ENCODE results near the gene CELF2. TPM values are rescaled to one million over a fixed set of nuclear protein-coding genes. Genes with fewer than 3 reads are reported as not detected.
"Not testable (repeated sequence)": the region's sequence is repeated elsewhere in the genome, so short reads cannot be mapped to it uniquely, and the experiment has no call there.

CELF2 gene
- total RNA-seq, 2 donors from 2014 or later = 70.6 to 80.6 TPM

DNA sequence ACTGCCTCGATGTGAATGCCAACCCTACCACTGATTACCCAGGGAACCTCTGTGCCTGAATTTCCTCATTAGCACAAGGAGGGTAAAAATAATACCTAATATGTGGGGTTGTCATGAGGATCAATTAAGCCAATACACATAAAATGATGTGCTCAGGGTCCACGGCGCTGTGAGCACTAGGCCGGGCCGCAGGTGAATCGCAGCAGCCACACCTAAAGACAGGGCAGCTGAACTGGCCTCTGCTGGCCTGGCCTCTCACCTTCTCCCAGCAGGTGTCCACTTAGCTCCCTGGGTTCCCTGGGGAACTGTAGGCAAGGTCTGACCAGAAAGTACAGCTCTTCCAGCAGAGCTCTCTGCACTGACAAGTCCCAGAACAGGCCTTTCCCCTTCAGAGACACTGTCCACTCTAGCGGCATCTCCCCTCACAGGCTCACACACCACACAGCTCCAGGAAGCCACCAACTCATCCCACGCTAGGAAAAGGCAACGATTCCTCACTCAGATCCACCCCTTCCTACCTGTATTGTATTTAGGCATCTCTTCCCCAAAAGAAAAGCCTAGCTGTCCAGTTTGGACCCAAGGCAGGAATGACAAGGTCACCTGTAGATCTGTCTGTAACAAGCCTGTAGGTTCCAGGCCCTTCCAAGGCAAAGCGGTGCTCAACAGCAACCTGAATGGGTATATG lies 320.6 kb downstream of the CELF2 start:
- DNase-seq (ENCODE audit: low spot score) = no peak
- intact Hi-C loops (cut with DNase I) = no loop called here

DNA sequence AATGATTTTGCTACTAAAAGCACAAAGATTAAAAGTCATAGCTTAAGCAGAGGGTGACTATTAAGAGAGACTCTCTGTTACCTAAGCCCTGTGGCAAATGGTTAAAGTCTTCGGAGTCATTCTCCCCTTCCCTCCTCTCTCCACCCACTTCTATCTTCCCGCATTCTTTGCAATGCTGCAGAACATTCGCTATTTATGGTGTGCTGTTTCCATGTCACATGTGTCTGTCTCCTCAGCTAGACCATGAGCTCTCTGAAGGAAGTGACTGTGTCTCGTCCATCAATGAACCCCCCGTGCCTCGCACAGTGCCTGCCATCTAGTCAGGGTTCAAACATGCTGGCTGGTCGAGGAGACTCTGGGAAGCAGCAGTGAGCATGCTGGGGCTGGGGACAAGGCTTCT lies 321.3 kb downstream of the CELF2 start:
- DNase-seq (ENCODE audit: low spot score) = no peak
- intact Hi-C loops (cut with DNase I) = no loop called here

DNA sequence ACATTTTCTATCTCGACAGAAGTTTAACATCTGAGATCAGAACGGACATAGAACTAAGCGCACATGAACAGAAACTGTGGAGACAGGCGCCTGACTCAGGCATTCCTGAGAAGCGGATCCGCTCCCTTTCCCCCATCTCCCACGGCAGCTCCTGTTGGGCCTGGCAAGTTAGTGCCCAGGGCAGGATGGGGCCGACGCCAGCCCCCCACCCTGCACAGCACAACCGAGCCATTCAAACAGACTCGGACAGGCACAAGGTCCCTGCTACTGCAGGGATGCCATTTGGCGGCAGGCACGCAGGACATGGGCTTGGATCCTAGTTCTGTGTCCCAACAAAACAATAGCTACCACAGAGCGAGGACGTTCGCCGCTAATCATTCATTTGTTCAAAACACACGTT lies 322.0 kb downstream of the CELF2 start:
- DNase-seq (ENCODE audit: low spot score) = no peak
- intact Hi-C loops (cut with DNase I) = no loop called here

GRCh38 chr10:11341283-11341960 lies 323.8 kb downstream of the CELF2 start:
- intact Hi-C loops (cut with DNase I) = no loop called here
- no peak for DNase-seq (ENCODE audit: low spot score)

GRCh38 chr10:11344081-11344480 lies 326.4 kb downstream of the CELF2 start:
- intact Hi-C loops (cut with DNase I) = no loop called here
- DNase-seq (ENCODE audit: low spot score) = no peak

GRCh38 chr10:11344550-11344949 lies 326.9 kb downstream of the CELF2 start:
- DNase-seq (ENCODE audit: low spot score) = no peak
- intact Hi-C loops (cut with DNase I) = no loop called here

GRCh38 chr10:11345224-11346054 lies 327.8 kb downstream of the CELF2 start:
- intact Hi-C loops (cut with DNase I) = no loop called here
- DNase-seq (ENCODE audit: low spot score) = no peak

GRCh38 chr10:11347580-11347979 lies 329.9 kb downstream of the CELF2 start:
- DNase-seq (ENCODE audit: low spot score); intact Hi-C loops (cut with DNase I): not testable (repeated sequence)

DNA sequence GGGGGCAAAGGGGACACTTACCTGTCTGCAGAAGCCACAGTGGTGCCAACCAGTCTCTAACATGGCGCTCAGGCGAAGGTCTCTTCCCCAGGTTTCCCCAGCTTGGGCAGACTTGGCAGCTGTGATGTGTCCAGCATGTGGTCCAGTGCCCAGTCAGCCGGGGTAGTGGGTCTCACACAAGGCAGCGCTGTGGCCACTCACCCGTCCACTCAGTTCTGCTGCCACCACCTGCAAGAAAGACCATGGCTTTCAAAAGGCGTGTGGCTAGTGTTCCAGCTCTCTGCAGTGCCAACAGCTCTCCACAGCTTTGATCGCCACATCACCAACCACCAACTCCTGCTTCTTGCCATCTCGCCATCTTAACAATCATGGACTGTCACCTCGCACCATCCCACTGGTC lies 334.1 kb downstream of the CELF2 start:
- DNase-seq (ENCODE audit: low spot score) = no peak
- intact Hi-C loops (cut with DNase I) = no loop called here

DNA sequence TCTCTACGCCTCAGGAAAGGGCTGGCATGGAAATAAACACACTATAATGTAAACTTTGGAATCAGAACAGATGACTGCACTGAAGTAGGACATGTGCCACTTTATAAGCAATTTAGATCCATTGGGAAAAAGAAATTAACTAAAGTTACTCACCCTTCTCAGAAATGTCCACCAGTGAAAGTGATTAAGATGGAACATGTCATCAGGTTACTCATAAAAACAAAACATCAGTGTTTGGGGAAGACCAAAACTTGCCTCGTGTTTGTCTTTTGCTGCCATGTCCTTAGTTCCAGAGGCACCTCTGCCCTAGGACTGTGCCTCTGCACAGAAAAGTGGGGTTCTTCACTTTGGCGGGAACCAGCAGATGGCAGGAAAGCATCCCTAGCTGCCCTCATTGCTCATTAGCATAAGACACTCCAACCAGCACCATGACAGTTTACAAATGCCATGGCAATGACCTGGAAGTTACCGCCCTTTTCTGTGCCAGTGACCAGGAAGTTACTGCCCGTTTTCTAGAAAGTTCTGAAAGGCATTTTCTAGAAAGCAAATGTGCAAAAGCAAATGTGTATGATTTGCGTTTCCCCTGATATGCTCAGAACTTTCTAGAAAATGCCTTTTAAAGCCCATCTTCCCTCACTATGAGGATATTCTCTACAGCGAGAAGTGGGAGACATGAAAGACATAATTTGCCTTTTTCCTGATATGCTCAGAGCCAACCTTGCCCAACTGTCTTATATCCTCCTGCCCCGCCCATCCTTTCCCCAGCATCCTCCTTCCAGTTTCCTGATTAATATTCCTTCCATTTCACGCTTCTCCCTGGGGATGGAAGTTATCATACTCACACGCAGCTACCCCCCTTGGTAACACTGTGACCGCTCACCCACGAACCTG lies 335.6 kb downstream of the CELF2 start:
- no peak for DNase-seq (ENCODE audit: low spot score)

GRCh38 chr10:11354823-11355222 lies 337.2 kb downstream of the CELF2 start:
- no peak for DNase-seq (ENCODE audit: low spot score)
- intact Hi-C loops (cut with DNase I) = no loop called here

More for the DNA sequence above, 335.6 kb downstream of the CELF2 start:
- intact Hi-C loops (cut with DNase I) = no loop called here

- intact Hi-C loops (cut with DNase I) = no loop called here
- DNase-seq (ENCODE audit: low spot score) = no peak
These were observed 337.9 kb downstream of the CELF2 start for GRCh38 chr10:11355592-11355991.

DNA sequence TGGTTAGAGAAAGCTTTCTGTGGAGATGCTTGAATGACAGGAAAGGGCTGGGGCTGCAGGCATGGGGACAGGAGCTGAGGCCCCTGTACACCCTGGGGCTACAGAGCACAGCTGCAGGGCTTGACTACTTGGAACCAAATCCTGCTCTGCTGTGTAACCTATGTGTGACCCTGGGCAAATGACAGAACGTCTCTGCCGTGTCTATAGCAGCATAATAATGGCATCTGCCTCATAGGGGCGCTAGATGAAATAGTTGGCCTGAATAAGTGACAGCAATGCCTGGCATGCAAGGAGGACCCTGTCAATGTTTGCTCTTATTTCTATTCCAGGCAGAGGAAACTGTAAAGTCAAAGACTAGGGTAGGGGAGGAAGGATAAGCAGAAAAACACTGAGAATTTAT lies 339.8 kb downstream of the CELF2 start:
- no peak for DNase-seq (ENCODE audit: low spot score)
- intact Hi-C loops (cut with DNase I) = no loop called here

- intact Hi-C loops (cut with DNase I) = no loop called here
- no peak for DNase-seq (ENCODE audit: low spot score)
These were observed 340.3 kb downstream of the CELF2 start for GRCh38 chr10:11358011-11358410.

GRCh38 chr10:11358923-11359575 lies 341.4 kb downstream of the CELF2 start:
- no peak for DNase-seq (ENCODE audit: low spot score)
- intact Hi-C loops (cut with DNase I) = no loop called here

- intact Hi-C loops (cut with DNase I) = no loop called here
- no peak for DNase-seq (ENCODE audit: low spot score)
These were observed 342.2 kb downstream of the CELF2 start for GRCh38 chr10:11359869-11360268.

DNA sequence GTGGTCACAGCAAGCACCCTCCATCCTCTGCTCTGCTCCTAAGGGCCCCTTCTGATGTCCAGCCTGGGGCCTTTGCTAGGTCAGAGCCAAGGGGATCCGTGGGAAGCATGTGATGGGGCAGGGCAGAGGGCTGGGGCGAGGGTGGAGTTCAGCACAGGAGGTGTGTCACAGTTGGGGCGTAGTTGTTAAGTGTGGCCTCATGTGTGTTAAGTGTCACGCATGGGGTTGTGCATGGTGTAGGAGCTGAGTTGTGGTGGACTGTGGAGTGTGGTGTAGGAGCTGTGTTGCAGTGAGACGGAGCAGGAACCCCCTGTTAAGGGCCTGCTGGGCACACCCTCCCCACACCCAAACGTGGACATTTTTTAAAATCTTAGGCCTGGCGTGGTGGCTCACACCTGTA lies 345.8 kb downstream of the CELF2 start:
- intact Hi-C loops (cut with DNase I) = no loop called here
- DNase-seq (ENCODE audit: low spot score) = no peak

- intact Hi-C loops (cut with DNase I) = loop anchor here in 1 of 2 donors (2.0 kb wide), 1 partner anchor 71 kb away; no protein-coding TSS in a partner anchor
These were observed 346.6 kb downstream of the CELF2 start for GRCh38 chr10:11364241-11364640.

GRCh38 chr10:11366889-11367288 lies 349.2 kb downstream of the CELF2 start:
- intact Hi-C loops (cut with DNase I) = not testable (repeated sequence)

More at GRCh38 chr10:11364241-11364640, 346.6 kb downstream of the CELF2 start:
- no peak for DNase-seq (ENCODE audit: low spot score)

More at GRCh38 chr10:11366889-11367288, 349.2 kb downstream of the CELF2 start:
- DNase-seq (ENCODE audit: low spot score) = not testable (repeated sequence)

Data from posterior vena cava (tissue), 2 donors.